Measurements from ENCODE around the gene SPTLC3. TPM values are rescaled to one million over a fixed set of nuclear protein-coding genes. Genes with fewer than 3 reads are reported as not detected.

The SPTLC3 gene
- total RNA-seq = 1 to 10 TPM; 4.6 to 8.4 (median 5.4) TPM
- polyA plus RNA-seq = 1 to 10 TPM in 2 of 3 donors, under 1 TPM in 1; 0.92 to 2.0 (median 1.2) TPM

DNA sequence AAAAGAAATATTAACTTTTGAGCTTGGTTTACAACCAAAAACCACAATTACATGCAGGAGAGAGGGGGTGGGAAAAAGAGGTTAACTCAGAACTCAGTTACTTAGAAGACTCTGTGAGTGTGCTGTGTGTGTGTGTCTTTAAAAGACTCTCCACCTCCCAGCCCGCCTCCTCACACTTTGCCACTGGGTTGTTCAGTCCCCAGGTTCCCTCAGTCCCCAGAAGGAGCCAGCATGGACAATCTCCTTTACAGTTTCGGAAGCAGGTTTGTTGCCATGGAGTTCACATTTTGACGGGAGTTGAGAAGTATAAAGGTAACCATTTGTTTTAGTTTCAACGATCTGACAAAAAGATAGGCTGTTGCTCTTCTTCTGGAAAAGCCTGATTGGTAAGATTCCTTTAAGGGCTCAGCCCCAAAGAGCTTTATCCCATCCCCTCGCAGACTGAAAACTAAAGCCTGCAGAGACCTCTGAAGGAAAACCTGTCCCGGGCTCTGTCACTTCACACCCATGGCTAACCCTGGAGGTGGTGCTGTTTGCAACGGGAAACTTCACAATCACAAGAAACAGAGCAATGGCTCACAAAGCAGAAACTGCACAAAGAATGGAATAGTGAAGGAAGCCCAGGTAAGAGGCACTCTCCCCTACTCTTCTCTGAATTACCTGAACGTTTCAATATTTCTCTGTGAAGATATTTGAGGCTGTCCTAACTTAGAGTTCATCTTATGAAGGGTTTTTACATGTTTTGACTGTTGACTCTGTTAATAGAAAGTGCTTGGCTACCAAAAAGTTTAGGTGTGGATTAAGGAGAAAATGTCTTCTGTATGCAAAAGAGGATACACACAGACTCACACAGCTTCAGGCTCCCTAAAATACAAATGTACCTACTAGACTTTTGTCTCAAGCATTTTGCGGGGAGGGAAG lies at the start of gene SPTLC3:
Gene SPTLC3 (plus strand): TSS at position 212 of the 921 bp plus-strand sequence. CDS start 296 bp downstream, at position 508.
- no peaks in the 10 kb centered on the region for H3K9me3 ChIP-seq
- peak within 1 kb of the TSS; percentile 72 to 84 (median 78) for H3K27ac ChIP-seq
- peak; percentile 73 for DNase-seq
- H3K4me1 ChIP-seq = peaks cover 0 to 28% (median 10%) of the 10 kb centered on the region in 4 donors
- intact Hi-C loops (cut with DNase I) = loop anchor here (10.0 kb wide), 1 partner anchor 56 kb away; no protein-coding TSS in a partner anchor
- 2% methylated on average over 9 of the region's 9 CpGs for WGBS, 2 donors
- H3K27me3 ChIP-seq = no peaks in the 10 kb centered on the region
- TF ChIP-seq POLR2A (IDR thresholded peaks at IDR 0.05) = no peak
- TF ChIP-seq, protein P1, sequence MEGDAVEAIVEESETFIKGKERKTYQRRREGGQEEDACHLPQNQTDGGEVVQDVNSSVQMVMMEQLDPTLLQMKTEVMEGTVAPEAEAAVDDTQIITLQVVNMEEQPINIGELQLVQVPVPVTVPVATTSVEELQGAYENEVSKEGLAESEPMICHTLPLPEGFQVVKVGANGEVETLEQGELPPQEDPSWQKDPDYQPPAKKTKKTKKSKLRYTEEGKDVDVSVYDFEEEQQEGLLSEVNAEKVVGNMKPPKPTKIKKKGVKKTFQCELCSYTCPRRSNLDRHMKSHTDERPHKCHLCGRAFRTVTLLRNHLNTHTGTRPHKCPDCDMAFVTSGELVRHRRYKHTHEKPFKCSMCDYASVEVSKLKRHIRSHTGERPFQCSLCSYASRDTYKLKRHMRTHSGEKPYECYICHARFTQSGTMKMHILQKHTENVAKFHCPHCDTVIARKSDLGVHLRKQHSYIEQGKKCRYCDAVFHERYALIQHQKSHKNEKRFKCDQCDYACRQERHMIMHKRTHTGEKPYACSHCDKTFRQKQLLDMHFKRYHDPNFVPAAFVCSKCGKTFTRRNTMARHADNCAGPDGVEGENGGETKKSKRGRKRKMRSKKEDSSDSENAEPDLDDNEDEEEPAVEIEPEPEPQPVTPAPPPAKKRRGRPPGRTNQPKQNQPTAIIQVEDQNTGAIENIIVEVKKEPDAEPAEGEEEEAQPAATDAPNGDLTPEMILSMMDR (IDR thresholded peaks at IDR 0.05) = no peak
- peak; percentile 18 to 62 (median 50) for TF ChIP-seq POLR2AphosphoS5 (IDR thresholded peaks at IDR 0.05)
- no peaks in the 10 kb centered on the region for H3K36me3 ChIP-seq
- H3K4me3 ChIP-seq = peak within 1 kb of the TSS; percentile 21 to 45 (median 42)

DNA sequence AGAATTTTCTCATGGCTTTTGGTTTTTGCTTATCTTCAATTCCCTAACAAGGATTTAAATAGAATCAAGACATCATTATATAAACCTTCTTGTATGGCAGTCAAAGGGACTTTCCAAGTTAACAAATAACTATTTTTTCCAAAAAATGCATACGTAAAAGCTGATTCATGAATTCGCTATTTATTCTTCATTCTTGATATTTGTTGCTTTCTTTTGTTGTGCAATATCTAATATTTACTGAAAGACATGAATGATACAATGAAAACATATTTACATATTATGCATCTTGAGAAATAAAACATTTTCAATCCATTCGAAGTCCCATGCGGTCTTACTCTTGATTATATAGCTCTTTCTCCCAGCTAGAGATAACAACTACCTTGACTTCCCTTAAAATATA lies 47.0 kb upstream of the SPTLC3 start:
- intact Hi-C loops (cut with DNase I) = no loop called here
- WGBS, 2 donors = 90% methylated on average over 4 of the region's 4 CpGs
- no peak overlapping the region for H3K4me3 ChIP-seq

DNA sequence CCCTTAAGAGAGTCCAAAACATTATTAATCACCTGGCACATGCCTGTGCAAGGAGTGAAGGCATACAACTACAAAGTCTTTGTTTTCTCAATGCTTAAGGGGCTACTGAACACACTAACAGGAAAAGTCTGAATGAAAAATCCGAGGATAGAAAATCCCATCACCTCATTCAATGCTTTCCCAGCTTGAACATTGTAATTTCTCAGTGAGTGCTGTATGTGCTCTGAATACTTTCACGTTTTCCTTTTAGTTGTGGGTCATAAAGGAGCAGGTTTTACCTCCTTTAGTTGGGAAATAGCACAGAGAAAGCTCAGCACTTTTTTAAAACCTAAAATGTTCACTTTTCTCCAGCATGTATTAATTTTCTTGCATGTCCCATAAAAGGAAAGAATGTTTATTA lies 45.9 kb upstream of the SPTLC3 start:
- DNase-seq = no peak
- intact Hi-C loops (cut with DNase I) = no loop called here

More for the DNA sequence above, 47.0 kb upstream of the SPTLC3 start:
- Histone ChIP-seq H3K36me3 (no peaks in the 10 kb centered on the region), H3K9me3 (no peaks in the 10 kb centered on the region), H3K27ac (no peak overlapping the region), H3K4me1 (no peaks in the 10 kb centered on the region), H3K27me3 (no peaks in the 10 kb centered on the region)
- TF ChIP-seq EP300 (IDR thresholded peaks at IDR 0.05) (no peak), POLR2AphosphoS5 (IDR thresholded peaks at IDR 0.05) (no peak)
- DNase-seq = no peak

DNA sequence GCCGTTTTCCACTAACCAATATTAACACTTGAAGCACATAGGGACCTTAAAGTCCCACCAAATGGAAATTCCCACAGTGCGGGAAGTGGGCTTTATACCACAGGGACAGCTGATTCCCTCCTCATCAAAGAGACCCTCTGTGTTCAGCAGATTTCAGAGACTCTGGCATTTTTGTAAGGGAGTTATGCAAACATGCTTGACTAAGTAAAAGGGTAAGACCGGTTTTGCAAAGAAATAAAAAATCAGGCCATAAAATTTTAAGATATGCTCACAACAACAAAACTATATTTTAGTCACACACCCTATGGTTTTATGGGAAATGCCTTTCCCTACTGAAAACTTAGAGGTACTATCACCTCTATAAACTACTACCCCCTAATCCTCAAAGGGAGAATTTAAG lies 45.4 kb upstream of the SPTLC3 start:
- H3K4me3 ChIP-seq = no peak overlapping the region
- DNase-seq = no peak

More for the DNA sequence above, 45.9 kb upstream of the SPTLC3 start:
- WGBS, 2 donors = 8 to 47% methylated on average over 2 of the region's 2 CpGs
- no peaks in the 10 kb centered on the region for H3K4me1 ChIP-seq
- no peaks in the 10 kb centered on the region for H3K36me3 ChIP-seq
- no peaks in the 10 kb centered on the region for H3K9me3 ChIP-seq
- H3K27me3 ChIP-seq = no peaks in the 10 kb centered on the region
- H3K4me3 ChIP-seq = no peak overlapping the region
- TF ChIP-seq POLR2A (IDR thresholded peaks at IDR 0.05) = no peak
- TF ChIP-seq, protein P1 (IDR thresholded peaks at IDR 0.05) = no peak
- TF ChIP-seq EP300 (IDR thresholded peaks at IDR 0.05) = no peak
- TF ChIP-seq POLR2AphosphoS5 (IDR thresholded peaks at IDR 0.05) = no peak
- H3K27ac ChIP-seq = no peak overlapping the region

More for the DNA sequence above, 45.4 kb upstream of the SPTLC3 start:
- no peak overlapping the region for H3K27ac ChIP-seq
- intact Hi-C loops (cut with DNase I) = no loop called here
- no peaks in the 10 kb centered on the region for H3K9me3 ChIP-seq
- H3K27me3 ChIP-seq = no peaks in the 10 kb centered on the region
- no peaks in the 10 kb centered on the region for H3K4me1 ChIP-seq
- H3K36me3 ChIP-seq = no peaks in the 10 kb centered on the region
- WGBS, 2 donors = 16 to 66% methylated on average over 3 of the region's 3 CpGs
- TF ChIP-seq, protein P1 (IDR thresholded peaks at IDR 0.05) = no peak
- TF ChIP-seq EP300 (IDR thresholded peaks at IDR 0.05) (no peak), POLR2A (IDR thresholded peaks at IDR 0.05) (no peak), POLR2AphosphoS5 (IDR thresholded peaks at IDR 0.05) (no peak)

All from sigmoid colon (tissue), 7 donors.